Measurements from ENCODE around the gene CD6. TPM values are rescaled to one million over a fixed set of nuclear protein-coding genes. Genes with fewer than 3 reads are reported as not detected.

The CD6 gene
- total and polyA plus RNA-seq, 11 donors: 0.08 to 6.1 (median 0.34) TPM; not detected in 1

DNA sequence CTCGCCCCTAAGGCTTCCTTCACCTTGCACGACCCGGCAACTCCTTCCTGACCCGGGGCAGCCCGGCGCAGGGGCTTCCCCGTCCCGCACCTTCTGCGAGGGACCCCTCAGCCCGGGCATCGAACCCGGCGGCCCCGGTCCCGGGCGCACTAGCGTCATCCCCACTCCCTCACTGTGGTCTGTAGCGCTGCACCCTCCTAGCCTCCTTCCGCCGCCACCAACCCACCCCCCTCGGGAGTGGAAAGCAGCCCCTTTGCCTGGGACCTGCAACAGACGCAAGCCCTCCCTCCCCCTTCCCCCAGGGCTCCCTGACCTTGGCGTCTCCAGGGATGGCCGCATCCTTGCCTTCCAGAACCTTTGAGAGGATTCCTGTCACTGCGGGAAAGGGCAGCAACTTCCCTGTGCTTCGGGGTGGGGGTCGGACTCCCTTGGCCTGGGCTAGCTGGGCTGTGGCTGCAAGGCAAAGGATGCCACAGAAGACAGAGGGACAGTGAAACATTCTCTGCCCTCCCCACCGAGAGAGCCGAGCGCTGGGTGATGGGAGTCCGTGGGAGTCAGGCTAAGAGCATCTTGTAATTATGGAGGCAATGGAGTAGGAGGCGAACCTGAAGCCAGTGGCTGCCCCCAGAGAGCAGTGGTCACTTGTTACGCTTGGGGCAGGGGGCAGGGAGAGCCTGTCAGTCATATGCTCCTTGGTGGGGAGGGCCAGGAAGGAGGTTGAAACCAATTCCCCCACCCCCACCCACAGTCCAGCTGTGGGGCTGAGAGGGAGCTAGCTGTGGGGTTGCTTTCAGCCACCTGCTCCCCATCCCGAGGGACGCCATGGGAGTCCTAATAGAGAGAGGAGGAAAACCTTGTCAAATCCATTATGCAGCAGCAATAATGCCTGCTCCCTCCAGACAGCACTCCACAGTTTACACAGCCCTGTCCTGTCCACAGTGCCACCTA, 46.3 kb upstream of the CD6 start:
- no peak for ATAC-seq
- H3K9me3 ChIP-seq: no peaks in the 10 kb centered on the region
- H3K27me3 ChIP-seq: peaks cover 0 to 35% (median 0%) of the 10 kb centered on the region in 9 donors
- peak overlapping the region; percentile 34 to 88 (median 70) for H3K4me3 ChIP-seq
- WGBS, 4 donors: 5 to 14% (median 6%) methylated on average over 19 to 35 of the region's 35 CpGs
- intact Hi-C loops (cut with DNase I): loop anchor here in 1 of 10 donors (5.0 kb wide), 1 partner anchor 202 kb away; no protein-coding TSS in a partner anchor
- TF ChIP-seq POLR2A (IDR thresholded peaks at IDR 0.05): no peak
- TF ChIP-seq CTCF (IDR thresholded peaks at IDR 0.05): no peak
- DNase-seq: no peak
- peaks cover 0 to 24% (median 12%) of the 10 kb centered on the region in 12 donors for H3K4me1 ChIP-seq
- peak overlapping the region in 5 of 12 donors; percentile 43 to 63 (median 47) for H3K27ac ChIP-seq
- peaks cover 2 to 32% (median 30%) of the 10 kb centered on the region in 9 donors for H3K36me3 ChIP-seq

- TF ChIP-seq POLR2A (IDR thresholded peaks at IDR 0.05): no peak
- TF ChIP-seq CTCF (IDR thresholded peaks at IDR 0.05): no peak
- no peak for DNase-seq
- Histone ChIP-seq H3K27me3 (peaks cover 0 to 35% (median 0%) of the 10 kb centered on the region in 9 donors), H3K36me3 (peaks cover 2 to 26% (median 23%) of the 10 kb centered on the region in 9 donors), H3K4me1 (peaks cover 0 to 24% (median 12%) of the 10 kb centered on the region in 12 donors), H3K4me3 (peak overlapping the region in 1 of 12 donors; percentile 79), H3K27ac (no peak overlapping the region), H3K9me3 (no peaks in the 10 kb centered on the region)
- 80 to 83% (median 81%) methylated on average over 6 of the region's 6 CpGs for WGBS, 4 donors
- ATAC-seq: no peak
- intact Hi-C loops (cut with DNase I): no loop called here
These were observed 45.6 kb upstream of the CD6 start for GRCh38 chr11:60925868-60926267.

DNA sequence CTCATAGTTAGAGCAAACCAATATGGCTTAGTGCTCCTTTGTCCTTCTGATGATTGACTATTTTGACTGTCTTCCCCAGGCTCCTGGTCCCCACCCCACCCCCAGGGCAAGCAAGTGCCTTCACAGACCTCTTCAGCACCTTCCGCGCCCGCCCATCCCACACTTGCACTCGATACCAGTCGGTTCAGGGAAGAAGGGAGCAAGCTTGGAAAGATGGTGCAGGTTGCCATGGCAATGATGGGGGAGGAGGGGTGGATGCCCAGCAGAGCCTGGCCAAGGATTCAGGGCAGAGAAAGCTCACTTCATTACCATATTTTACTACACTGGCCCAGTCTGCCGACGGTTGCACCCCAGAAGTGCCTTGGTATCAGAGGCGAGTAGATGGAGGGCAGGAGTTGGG, 45.0 kb upstream of the CD6 start:
- DNase-seq (no peak), ATAC-seq (no peak)
- TF ChIP-seq CTCF (IDR thresholded peaks at IDR 0.05): no peak
- TF ChIP-seq POLR2A (IDR thresholded peaks at IDR 0.05): no peak
- H3K27me3 ChIP-seq: peaks cover 0 to 35% (median 0%) of the 10 kb centered on the region in 9 donors
- H3K4me3 ChIP-seq: no peak overlapping the region
- 93 to 95% (median 94%) methylated on average over 8 of the region's 8 CpGs for WGBS, 4 donors
- peaks cover 0 to 24% (median 12%) of the 10 kb centered on the region in 12 donors for H3K4me1 ChIP-seq
- no peak overlapping the region for H3K27ac ChIP-seq
- intact Hi-C loops (cut with DNase I): no loop called here
- H3K9me3 ChIP-seq: no peaks in the 10 kb centered on the region
- H3K36me3 ChIP-seq: peaks cover 1 to 19% (median 17%) of the 10 kb centered on the region in 9 donors

GRCh38 chr11:60927061-60927592, 44.4 kb upstream of the CD6 start:
- 86 to 92% (median 89%) methylated on average over 8 of the region's 8 CpGs for WGBS, 4 donors
- TF ChIP-seq CTCF (IDR thresholded peaks at IDR 0.05): no peak
- no peak for TF ChIP-seq POLR2A (IDR thresholded peaks at IDR 0.05)
- DNase-seq (no peak), ATAC-seq (no peak)
- H3K36me3 ChIP-seq: peaks cover 0 to 14% (median 12%) of the 10 kb centered on the region in 9 donors
- no peak overlapping the region for H3K4me3 ChIP-seq
- no peak overlapping the region for H3K27ac ChIP-seq
- H3K27me3 ChIP-seq: peaks cover 0 to 35% (median 0%) of the 10 kb centered on the region in 9 donors
- H3K9me3 ChIP-seq: no peaks in the 10 kb centered on the region
- H3K4me1 ChIP-seq: peaks cover 0 to 24% (median 12%) of the 10 kb centered on the region in 12 donors
- intact Hi-C loops (cut with DNase I): no loop called here

Data from heart left ventricle (tissue), 16 donors.